NCI-H2107 treated with DMSO at 0.1 percent for 48 hours (cell line): ENCODE data around the gene WBP1.
"Not testable (repeated sequence)": the region's sequence is repeated elsewhere in the genome, so short reads cannot be mapped to it uniquely, and the experiment has no call there.

ENCODE experiments used
- DNase-seq: peaks from one replicate; lab custom pipeline; 2025; ENCODE audit not compliant: unreplicated experiment; lab: John Stamatoyannopoulos, UW

The WBP1 gene

GRCh38 chr2:74481961-74482800, 23.9 kb downstream of the WBP1 start:
- DNase-seq: no peak

GRCh38 chr2:74482801-74483674, 24.8 kb downstream of the WBP1 start, which contains the start of the genes CCDC142 and TTC31:
CCDC142 (minus strand) TSS chr2:74482998; CDS start chr2:74482837, 161 bp downstream.
TTC31 (plus strand) TSS chr2:74483081; CDS start chr2:74483096, 15 bp downstream.
- DNase-seq: peak; percentile 97

GRCh38 chr2:74483675-74484164, 25.5 kb downstream of the WBP1 start:
- DNase-seq: not testable (repeated sequence)

- no peak for DNase-seq
Observed at GRCh38 chr2:74486141-74486540, 27.9 kb downstream of the WBP1 start.

GRCh38 chr2:74488643-74489481, 30.6 kb downstream of the WBP1 start:
- DNase-seq: no peak

- DNase-seq: no peak
Observed at GRCh38 chr2:74489906-74490305, 31.7 kb downstream of the WBP1 start.

- DNase-seq: no peak
Observed at GRCh38 chr2:74491648-74492544, 33.7 kb downstream of the WBP1 start.

GRCh38 chr2:74493546-74493945, 35.3 kb downstream of the WBP1 start:
- DNase-seq: no peak

GRCh38 chr2:74495440-74495839, 37.2 kb downstream of the WBP1 start:
- no peak for DNase-seq

GRCh38 chr2:74496997-74497776, 38.9 kb downstream of the WBP1 start:
- DNase-seq: no peak

- no peak for DNase-seq
Observed at GRCh38 chr2:74497777-74498499, 39.7 kb downstream of the WBP1 start.

GRCh38 chr2:74498500-74499266, 40.4 kb downstream of the WBP1 start:
- DNase-seq: no peak

GRCh38 chr2:74499267-74499939, 41.2 kb downstream of the WBP1 start, which contains the start of gene LBX2:
LBX2 (minus strand) TSS chr2:74499603; CDS start chr2:74499537, 66 bp downstream.
- DNase-seq: no peak

- no peak for DNase-seq
Observed at GRCh38 chr2:74499940-74500577, 41.8 kb downstream of the WBP1 start.

GRCh38 chr2:74500578-74500946, 42.3 kb downstream of the WBP1 start:
- DNase-seq: no peak

GRCh38 chr2:74501335-74502071, 43.3 kb downstream of the WBP1 start:
- DNase-seq: no peak
